PC-9 (cell line): Measurements from ENCODE around the gene STOML3.

Experiments used
- EZH2 ChIP-seq: fragments of 200-600 bp; sonication (generic); IDR thresholded peaks from 2 replicates; pipeline ENCODE4 v1.8.0; 2017; ENCODE audit warnings: antibody characterized with exemption, low read depth
- TF ChIP-seq, protein P1 (sequence below): fragments of 200-600 bp; sonication (generic); conservative IDR thresholded peaks from 2 replicates; pipeline ENCODE4 v1.6.1; 2017; ENCODE audit warnings: mixed run types, antibody characterized with exemption, mild to moderate bottlenecking, moderate library complexity

DNA sequence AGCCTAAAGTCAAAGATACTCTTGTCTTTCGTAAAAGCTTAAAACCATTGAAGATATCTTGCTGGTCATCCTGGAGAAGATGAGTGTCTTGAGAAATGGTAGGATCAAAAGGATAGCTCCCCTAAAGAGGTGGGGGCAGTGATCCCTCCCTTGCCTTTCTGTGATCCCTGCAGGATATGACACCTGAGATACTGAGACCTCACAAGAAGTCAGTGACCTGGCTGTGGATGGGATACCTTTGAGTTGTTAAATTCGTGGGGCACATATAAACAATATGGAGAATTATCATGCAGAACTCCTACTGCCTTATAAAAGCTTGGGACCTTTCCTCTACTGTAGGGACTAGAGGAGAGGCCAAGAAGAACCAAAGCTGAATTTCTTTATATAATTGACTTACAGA, 21.4 kb downstream of the STOML3 start:
- TF ChIP-seq, protein P1, sequence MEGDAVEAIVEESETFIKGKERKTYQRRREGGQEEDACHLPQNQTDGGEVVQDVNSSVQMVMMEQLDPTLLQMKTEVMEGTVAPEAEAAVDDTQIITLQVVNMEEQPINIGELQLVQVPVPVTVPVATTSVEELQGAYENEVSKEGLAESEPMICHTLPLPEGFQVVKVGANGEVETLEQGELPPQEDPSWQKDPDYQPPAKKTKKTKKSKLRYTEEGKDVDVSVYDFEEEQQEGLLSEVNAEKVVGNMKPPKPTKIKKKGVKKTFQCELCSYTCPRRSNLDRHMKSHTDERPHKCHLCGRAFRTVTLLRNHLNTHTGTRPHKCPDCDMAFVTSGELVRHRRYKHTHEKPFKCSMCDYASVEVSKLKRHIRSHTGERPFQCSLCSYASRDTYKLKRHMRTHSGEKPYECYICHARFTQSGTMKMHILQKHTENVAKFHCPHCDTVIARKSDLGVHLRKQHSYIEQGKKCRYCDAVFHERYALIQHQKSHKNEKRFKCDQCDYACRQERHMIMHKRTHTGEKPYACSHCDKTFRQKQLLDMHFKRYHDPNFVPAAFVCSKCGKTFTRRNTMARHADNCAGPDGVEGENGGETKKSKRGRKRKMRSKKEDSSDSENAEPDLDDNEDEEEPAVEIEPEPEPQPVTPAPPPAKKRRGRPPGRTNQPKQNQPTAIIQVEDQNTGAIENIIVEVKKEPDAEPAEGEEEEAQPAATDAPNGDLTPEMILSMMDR, result no peak
- TF ChIP-seq EZH2, result no peak
